ENCODE measurements around the gene EFCAB14. TPM values are rescaled to one million over a fixed set of nuclear protein-coding genes. Genes with fewer than 3 reads are reported as not detected.

Gene EFCAB14
- total and polyA plus RNA-seq, 9 of the 15 experiments (the other 6 are each of a cell fraction or from before 2014, with no cell fraction given), result 7.3 to 49.0 (median 37.3) TPM

DNA sequence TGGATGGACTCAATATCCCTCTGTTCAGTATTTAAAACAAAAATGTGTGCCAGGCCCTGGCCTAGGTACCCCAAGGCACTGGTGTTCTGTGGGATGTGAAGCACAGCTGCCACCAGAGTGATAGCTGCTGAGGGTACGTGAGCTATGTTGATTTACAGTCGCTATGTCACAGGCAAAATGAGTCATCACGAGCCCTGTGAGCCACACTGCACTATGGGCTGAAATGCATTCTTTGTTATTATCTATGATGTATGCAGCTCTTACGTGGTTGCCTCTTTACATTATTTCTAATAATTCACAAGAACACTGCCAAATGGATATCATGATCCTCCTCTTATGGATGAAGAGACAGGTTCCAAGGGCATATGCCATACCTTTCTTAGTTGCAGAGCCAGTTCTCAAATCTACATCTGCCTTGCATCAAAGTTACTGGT lies 45.1 kb downstream of the EFCAB14 start (continued):
- TF ChIP-seq ATF2 (CRISPR knock-in tag; IDR thresholded peaks at IDR 0.05) (no peak), RBFOX2 (IDR thresholded peaks at IDR 0.05; ENCODE audit: low read depth, low read length) (no peak), NFYB (IDR thresholded peaks at IDR 0.05; ENCODE audit: extremely low read depth, insufficient read length) (no peak), MEIS2 (IDR thresholded peaks at IDR 0.05; ENCODE audit: partially characterized antibody) (peak; percentile 97), PHB (CRISPR knock-in tag; IDR thresholded peaks at IDR 0.05) (no peak), SIRT6 (IDR thresholded peaks at IDR 0.05; ENCODE audit: low read depth, low read length) (no peak), PPARD (CRISPR knock-in tag; IDR thresholded peaks at IDR 0.05) (no peak), ZNF217 (CRISPR knock-in tag; IDR thresholded peaks at IDR 0.05) (no peak), MGA (IDR thresholded peaks at IDR 0.05) (no peak)
- TF ChIP-seq, protein P1, sequence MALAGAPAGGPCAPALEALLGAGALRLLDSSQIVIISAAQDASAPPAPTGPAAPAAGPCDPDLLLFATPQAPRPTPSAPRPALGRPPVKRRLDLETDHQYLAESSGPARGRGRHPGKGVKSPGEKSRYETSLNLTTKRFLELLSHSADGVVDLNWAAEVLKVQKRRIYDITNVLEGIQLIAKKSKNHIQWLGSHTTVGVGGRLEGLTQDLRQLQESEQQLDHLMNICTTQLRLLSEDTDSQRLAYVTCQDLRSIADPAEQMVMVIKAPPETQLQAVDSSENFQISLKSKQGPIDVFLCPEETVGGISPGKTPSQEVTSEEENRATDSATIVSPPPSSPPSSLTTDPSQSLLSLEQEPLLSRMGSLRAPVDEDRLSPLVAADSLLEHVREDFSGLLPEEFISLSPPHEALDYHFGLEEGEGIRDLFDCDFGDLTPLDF (CRISPR knock-in tag; IDR thresholded peaks at IDR 0.05), result no peak
- TF ChIP-seq, protein P2, sequence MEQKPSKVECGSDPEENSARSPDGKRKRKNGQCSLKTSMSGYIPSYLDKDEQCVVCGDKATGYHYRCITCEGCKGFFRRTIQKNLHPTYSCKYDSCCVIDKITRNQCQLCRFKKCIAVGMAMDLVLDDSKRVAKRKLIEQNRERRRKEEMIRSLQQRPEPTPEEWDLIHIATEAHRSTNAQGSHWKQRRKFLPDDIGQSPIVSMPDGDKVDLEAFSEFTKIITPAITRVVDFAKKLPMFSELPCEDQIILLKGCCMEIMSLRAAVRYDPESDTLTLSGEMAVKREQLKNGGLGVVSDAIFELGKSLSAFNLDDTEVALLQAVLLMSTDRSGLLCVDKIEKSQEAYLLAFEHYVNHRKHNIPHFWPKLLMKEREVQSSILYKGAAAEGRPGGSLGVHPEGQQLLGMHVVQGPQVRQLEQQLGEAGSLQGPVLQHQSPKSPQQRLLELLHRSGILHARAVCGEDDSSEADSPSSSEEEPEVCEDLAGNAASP (IDR thresholded peaks at IDR 0.05), result no peak

All from K562 (cell line).